NCI-H146 treated with DMSO at 0.1 percent for 48 hours (cell line): Measurements from ENCODE around the gene TMEM254.
"Not testable (repeated sequence)": the region's sequence is repeated elsewhere in the genome, so short reads cannot be mapped to it uniquely, and the experiment has no call there.

ENCODE experiments used
- DNase-seq: peaks from one replicate; lab custom pipeline; 2025; ENCODE audit not compliant: unreplicated experiment; lab: John Stamatoyannopoulos, UW

The TMEM254 gene

DNA sequence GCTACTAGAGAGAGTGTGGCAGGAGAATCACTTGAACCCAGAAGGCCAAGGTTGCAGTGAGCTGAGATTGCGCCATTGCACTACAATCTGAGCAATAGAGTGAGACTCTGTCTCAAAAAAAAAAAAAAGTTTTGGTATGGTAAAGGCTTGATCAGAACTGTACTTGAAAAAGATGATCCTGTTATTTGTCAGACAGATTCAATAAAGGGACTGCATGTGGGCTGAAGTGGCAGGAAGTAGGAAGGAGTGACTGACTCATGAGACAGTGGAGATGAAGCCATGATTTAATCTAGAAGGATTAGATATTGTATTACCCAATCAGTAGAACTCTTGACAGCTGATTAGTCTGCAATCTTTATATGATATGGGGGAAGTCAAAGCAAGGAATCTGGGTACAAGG is 2.7 kb upstream of the TMEM254 start:
- DNase-seq, result no peak

DNA sequence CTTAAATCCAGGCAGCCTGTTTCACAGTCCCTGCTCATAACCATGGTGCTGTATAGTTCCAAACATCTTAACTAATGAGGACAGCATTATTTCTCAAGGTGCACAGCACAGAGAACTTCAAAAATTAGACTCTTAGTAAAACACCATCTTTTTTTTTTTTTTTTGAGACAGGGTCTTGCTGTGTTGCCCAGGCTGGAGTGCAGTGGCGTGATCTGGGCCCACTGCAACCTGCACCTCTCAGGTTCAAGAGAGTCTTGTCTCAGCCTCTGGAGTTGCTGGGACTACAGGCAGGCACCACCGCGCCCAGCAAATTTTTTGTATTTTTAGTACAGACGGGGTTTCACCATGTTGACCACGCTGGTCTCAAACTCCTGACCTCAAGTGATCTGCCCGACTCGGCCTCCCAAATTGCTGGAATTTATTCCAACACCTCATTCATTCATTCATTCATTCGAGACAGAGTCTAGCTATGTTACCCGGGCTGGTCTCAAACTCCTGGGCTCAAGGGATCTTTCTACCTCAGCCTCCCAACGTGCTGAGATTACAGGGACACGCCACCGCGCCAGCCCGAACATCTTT is 507 bp upstream of the TMEM254 start:
- DNase-seq, result no peak

DNA sequence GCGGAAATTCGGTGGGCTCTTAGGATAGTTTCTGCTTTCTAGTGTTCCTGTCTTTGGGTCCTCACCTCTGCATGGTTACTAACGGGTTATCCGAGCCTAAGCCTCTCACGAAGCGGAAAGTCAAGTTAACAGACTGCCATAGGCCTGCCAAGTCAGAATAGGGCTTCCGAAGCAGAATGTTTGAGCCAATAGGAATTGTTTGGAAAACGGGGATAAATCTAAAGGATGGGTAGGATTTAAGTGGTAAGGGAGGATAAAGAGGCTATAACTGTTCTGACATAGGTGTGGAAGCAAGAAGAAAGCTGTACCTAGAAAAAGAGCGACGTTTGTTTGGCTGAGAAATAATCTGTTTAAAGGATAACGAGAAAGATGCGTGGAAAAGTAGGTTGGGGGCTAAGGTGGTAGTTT is 851 bp downstream of the TMEM254 start:
- DNase-seq, result no peak

DNA sequence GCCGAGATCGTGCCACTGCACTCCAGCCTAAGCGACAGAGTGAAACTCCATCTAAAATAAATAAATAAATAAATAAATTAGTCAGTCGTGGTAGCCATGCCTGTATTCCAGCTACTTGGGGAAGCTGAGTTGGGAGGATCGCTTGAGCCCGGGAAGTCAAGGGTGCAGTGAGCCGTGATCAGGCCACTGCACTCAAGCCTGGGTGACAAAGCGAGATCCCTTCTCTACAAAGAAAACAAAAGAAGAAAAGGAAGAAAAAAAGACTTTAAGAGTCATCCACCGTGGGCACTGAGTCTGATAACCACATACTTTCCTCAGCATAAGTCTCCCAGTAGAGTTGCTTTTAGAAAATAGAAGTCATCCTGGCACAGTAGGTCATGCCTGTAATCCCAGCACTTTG is 2.6 kb downstream of the TMEM254 start:
- DNase-seq, result no peak

DNA sequence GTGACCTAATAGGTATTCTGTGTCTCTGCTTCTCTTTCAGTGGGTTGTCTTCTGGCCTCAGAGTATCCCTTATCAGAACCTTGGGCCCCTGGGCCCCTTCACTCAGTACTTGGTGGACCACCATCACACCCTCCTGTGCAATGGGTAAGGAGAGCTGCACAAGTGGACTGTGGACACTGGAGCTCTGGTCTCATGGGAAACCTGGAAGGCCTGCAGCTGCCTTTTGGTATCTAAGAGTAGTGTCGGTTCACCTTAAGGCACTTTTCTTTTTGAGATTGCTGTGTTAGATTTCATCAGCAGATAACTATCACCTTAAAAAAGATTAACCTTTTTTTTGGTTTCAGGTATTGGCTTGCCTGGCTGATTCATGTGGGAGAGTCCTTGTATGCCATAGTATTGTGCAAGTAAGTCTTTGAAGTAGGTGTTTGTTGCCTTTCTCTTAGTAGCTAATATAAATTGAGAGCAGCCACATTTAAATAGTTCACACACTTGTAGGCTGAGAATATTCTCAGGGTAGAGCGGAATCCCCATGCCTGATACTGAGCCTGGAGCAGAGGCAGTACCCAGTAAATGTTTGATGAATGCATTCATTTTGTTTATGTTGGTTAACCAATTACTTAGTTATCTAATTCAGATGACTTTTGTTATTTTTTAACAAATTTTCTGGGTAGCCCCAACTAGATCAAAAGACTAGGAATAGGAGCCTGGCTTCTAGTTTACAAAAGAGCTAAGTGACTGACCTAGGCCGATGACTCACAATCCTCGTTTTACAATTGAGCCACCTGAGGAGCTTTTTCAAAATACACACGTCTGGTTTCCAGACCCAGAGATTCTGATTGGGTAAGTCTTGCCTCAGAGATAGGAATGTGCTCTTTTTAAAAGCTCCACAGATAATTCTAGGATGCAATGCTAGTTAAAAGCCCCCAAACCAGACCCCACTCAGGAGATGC is 3.6 kb downstream of the TMEM254 start:
- no peak for DNase-seq

DNA sequence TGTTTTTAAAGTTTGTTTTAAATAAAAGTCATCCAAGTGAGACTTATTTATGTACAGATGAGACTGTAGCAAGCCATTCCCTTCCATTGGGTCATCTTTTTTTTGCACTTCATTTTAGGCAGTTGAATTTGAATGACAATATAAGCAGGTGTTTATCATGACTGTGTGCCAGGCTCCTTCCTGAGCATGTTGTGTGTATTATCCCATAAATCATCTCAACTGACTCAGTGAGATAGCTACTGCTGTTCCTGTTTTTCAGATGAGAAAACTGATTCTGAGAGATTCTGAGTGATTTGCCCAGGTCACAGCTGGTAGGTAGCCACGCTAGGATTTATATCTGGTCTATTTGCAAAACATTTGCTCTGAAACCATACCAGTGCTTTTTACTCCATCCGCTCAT is 11.7 kb downstream of the TMEM254 start:
- peak; percentile 13 for DNase-seq

DNA sequence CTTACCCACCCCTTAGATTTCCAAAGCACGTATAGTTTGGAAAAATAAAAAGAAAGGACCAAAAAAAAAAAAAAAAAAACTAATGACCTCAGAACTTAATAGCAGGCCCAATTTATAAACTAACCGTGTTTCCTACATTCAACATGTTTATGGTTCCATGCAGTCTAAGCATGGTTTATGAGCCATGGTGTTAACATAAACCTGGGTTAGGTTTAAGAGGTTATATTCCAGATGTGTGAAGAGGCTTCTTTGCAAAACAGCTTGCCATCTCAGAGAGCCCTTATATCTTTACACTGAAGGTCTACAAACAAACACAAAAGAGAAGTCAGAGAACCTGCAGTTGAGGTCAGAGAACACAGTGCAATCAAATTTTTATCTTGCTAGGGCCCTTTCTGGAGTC is 15.8 kb downstream of the TMEM254 start:
- DNase-seq, result no peak

DNA sequence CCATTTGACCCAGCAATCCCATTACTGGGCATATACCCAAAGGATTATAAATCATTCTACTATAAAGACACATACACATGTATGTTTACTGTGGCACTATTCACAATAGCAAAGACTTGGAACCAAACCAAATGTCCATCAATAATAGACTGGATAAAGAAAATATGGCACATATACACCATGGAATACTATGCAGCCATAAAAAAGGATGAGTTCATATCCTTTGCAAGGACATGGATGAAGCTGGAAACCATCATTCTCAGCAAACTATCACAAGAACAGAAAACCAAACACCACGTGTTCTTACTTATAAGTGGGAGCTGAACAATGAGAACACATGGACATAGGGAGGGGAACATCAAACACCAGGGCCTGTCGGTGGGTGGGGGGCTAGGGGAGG is 19.8 kb downstream of the TMEM254 start:
- DNase-seq, result not testable (repeated sequence)

DNA sequence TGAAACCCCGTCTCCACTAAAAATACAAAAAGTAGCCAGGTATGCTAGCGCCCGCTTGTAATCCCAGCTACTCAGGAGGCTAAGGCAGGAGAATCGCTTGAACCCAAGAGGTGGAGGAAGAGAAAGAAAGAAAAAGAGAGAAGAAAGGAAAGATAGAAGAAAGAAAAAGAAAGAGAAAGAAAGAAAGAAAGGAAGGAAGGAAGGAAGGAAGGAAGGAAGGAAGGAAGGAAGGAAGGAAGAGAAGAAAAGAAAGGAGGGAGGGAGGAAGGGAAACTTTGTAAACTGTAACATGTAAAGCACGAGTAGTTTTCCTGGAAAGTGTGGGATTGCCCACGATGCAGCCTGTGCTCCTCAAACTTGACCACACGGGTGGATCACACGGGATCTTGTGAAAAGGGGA is 20.8 kb downstream of the TMEM254 start:
- DNase-seq, result not testable (repeated sequence)

DNA sequence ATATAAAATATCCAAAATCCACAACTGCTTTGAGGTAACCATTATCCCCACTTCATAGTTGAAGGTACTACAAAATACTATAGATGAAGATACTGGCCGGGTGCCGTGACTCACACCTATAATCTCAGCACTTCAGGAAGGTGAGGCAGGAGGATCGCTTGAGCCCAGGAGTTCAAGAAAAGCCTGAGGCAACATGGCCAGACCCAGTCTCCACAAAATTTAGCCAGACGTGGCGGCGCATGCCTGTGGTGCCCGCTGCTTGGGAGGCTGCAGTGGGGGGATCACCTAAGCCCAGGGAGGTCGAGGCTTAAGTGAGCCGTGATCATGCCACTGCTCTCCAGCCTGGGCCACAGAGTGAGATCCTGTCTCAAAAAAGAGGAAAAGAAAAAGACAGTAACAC is 21.7 kb downstream of the TMEM254 start:
- DNase-seq, result no peak

DNA sequence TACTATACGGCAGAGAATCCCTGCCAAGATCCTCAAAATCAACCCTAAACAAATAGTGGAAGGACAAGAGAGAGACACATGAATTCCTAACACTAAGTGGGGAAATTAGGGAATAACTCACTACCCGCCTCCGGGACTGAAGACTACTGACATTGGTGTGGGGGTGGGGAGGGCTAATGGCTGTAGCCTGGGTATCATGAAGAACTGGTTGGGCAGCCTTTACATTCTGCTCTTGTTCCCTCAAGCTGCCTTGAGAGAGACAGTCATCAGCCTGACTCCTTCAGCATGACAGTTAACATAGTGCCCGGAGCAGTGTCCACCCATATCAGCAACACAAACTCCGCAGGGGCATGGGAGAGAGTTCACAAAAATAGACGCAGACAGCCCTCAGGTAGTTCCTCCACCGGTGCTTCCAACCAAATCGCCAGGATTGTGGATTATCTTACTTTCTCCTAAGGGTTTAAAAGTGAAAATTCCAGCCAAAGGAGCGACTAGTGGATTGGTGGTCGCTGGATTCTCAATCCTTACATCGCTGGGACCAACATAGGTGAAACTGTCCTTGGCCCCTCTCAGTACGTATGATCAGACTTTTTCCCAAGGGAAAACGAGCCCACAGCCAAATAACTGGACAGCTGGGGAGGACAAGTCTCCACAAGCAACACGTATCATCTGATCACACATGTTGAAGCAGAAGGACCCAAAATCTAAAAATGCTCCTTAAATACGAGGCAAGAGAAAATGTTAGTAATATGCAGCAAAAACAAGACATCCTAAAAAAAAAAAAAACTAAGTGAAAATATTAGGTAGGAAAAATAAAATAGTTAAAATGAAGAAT is 22.6 kb downstream of the TMEM254 start:
- no peak for DNase-seq

DNA sequence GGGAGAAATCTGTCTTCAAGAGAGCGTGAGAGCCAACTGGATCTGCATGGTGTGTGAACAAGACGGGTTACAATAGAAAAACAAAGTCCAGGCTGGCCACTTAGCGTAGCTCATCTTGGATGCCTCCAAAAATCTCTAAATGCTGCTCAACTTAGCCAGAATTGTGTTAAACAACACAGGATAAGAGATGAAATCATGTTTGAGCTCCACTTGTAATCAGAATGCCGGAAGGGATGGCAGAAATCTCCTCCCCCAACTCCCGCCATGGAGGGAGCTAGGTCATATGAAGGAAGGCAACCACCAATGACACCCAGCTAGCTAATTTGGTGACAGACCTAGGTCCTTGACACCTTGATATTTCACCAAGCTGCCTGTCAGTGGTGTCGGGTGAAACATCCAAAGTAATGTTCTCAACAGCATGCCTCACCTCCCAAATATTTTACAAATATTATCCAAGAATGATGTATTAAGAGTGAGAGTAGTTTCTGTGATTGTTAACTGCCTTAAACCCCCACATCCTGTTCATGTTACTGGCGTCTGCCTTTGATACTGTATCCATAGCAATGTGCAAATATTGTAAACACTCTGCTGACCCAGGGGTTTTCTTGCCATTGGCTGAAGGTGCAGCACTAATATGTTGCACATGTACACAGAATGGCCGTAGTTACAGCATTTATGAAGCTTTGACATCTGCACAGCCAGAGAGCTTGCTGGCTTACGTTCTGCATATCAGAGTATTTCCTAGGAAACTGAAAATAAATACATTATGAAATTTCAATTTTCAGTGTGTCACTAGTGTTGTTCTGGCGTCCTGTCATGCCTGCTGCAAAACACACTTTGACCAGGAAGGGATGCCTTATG is 25.8 kb downstream of the TMEM254 start:
- peak; percentile 40 for DNase-seq

DNA sequence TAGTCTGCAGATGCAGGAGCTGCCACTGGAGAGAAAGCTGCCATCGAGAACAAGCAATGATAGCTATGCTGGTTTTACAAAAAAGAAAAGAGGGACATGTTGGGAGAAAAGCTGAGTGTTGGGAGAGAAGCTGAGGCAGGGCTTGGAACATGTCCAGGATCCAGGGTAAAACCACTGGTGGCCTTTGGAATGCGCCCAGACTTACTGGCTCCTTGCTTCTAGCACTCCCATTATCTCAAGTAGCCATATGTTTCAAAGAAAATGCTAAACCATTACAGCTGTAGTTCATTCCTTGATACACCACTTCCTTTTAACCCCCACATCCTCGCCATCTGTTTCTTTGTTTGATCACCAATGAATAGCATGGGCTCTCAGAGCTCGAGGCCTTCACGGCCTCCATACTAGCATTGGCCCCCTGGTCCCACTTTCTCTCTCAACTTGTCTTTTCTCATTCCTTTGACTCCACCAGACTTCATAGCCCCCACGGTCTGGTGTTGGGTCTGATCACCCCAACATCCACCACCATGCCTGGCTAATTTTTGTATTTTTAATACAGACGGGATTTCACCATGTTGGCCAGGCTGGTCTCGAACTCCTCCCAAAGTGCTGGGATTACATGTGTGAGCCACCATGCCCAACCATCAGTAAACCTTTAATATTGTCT is 30.2 kb downstream of the TMEM254 start:
- DNase-seq, result no peak

DNA sequence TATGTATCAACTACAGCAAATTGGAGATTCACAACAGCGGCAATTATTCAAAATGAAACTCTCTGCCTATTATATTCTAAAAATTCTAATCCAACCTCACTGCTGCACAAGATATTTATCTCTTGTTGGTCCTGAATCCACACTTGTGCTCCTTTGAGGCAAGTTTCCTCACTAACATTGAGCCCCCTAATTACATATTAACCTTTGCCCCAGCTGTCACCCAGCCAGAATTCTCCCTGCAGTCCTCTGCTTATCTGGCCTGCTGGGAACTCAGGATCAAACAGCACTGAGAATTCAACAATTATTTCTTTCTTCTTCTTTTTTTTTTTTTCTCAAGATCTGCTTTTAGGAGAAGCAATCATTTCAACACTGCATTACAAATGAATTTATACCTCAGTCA is 32.5 kb downstream of the TMEM254 start:
- no peak for DNase-seq

DNA sequence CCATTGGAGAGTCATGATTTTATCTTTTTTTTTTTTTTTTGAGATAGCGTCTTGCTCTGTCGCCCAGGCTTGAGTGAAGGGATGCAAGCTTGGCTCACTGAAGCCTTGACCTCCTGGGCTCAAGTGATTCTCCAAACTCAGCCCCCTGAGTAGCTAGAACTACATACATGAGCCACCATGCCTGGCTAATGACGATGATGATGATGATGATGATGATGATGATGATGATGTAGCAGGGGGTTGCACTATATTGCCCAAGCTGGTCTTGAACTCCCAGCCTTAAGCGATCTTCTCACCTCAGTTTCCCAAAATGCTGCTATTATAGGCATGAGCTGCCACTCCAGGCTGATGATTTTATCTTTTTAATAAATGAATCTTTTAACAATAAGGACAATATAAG is 40.2 kb downstream of the TMEM254 start:
- DNase-seq, result no peak

DNA sequence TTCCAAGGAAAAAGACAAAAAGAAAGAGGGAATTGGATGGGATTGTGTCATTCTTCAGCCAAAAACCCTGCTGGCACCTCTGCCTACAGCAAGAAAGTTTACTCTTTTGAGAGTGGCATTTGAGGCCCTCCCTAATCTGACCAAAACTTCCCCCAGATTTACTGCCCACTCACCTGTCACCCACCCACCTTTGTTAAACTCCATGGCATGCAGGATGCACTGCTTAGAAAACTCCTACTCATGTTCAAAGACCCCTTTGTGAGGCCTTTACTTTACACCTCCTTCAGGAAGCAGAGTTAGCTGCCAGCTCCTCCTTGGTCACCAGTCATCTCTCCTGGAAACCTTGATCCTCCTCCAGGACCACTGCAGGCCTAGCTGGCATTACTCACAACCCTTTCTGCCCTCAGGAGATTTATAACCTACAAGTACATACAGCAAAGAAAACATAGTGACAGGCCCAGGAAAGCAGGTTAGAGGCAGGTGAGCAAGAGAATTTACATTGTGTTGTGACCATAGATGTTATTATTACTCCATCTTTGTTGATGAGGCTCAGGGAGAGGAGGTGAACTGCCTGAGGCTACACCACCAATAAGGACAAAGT is 43.7 kb downstream of the TMEM254 start:
- no peak for DNase-seq

DNA sequence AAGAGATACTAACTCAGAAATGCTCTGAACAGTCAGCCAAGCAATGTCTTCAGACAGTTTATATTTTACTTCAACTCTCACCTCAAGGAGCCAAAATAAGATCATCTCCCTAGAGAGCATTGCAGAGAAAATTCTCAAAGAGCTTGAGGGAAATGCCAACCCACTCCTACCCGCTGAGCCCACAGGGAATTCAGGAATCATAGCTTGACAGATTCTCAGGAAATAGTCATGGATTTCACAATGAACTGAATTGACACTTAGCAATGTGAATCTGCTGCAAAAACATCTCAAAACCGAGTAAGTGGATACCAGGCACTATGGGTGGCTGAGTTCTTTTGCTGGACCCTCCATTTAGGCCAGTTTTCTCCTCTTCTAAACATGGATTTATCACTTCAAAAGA is 44.3 kb downstream of the TMEM254 start:
- DNase-seq, result no peak

DNA sequence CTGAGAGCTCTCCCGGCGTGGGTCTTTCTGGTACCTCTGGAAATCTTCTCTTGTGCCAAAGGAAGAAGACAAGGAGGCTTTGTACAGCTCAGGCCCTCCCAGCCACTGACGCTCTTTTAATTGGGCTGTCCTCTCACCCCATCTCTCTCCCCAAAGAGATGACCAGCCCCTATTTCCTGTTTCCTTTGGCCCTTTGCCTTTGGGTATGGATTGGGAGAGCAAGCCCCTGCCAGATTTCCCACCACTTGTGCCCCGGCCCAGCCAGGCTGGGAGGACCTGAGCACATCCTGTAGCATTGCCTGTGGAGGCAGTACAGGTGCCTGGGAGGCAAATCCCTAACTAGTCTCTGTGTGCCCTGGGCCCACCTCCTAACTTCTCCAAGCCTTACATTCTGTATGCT is 48.4 kb downstream of the TMEM254 start:
- DNase-seq, result no peak

DNA sequence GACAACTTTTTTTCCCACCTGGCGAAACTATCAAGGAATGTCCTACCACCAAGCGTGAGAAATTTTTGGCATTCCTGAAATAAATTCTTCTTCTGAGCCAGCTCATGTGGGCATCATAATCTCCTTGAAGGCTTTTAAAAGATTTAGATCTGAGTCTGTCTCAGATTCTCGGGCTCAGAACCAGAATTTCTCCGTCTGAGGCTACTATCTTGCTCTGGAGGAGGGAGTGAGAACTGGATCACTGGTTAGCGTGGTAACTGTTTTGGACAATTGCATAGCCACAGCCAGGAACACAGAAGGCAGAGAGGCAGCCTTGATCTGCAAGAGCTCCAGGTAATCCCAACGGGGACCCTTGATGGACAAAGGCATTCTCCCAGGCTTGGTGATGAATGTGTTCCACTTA is 53.0 kb downstream of the TMEM254 start:
- no peak for DNase-seq
